Stimulated activated naive CD4-positive, alpha-beta T cell treated with Interleukin-2 at 50 U/mL for 16 hours (primary cell): ENCODE measurements around the gene IGSF5.
"Not testable (repeated sequence)": the region's sequence is repeated elsewhere in the genome, so short reads cannot be mapped to it uniquely, and the experiment has no call there.

ENCODE experiments used
- DNase-seq: peaks from one replicate; lab custom pipeline; 2025; lab: John Stamatoyannopoulos, UW

Gene IGSF5

GRCh38 chr21:39739531-39739930 is 5.5 kb upstream of the IGSF5 start:
- DNase-seq = not testable (repeated sequence)

GRCh38 chr21:39742561-39742960 is 2.4 kb upstream of the IGSF5 start:
- not testable (repeated sequence) for DNase-seq

GRCh38 chr21:39745332-39745731 is 349 bp downstream of the IGSF5 start:
- DNase-seq = not testable (repeated sequence)

- DNase-seq = no peak
These were observed 5.7 kb downstream of the IGSF5 start for GRCh38 chr21:39750670-39751069.

GRCh38 chr21:39754811-39755210 is 9.8 kb downstream of the IGSF5 start:
- no peak for DNase-seq

GRCh38 chr21:39756285-39756684 is 11.3 kb downstream of the IGSF5 start:
- no peak for DNase-seq

GRCh38 chr21:39763272-39763970 is 18.4 kb downstream of the IGSF5 start:
- DNase-seq = no peak

GRCh38 chr21:39774227-39774626 is 29.2 kb downstream of the IGSF5 start:
- no peak for DNase-seq

GRCh38 chr21:39775816-39776215 is 30.8 kb downstream of the IGSF5 start:
- DNase-seq = no peak

- no peak for DNase-seq
These were observed 31.6 kb downstream of the IGSF5 start for GRCh38 chr21:39776589-39776988.

GRCh38 chr21:39781331-39781730 is 36.3 kb downstream of the IGSF5 start:
- no peak for DNase-seq

GRCh38 chr21:39788383-39788782 is 43.4 kb downstream of the IGSF5 start:
- DNase-seq = no peak

- DNase-seq = no peak
These were observed 51.5 kb downstream of the IGSF5 start for GRCh38 chr21:39796466-39796865.

- no peak for DNase-seq
These were observed 54.2 kb downstream of the IGSF5 start for GRCh38 chr21:39799178-39799577.

- no peak for DNase-seq
These were observed 55.3 kb downstream of the IGSF5 start for GRCh38 chr21:39800311-39800710.

- DNase-seq = no peak
These were observed 57.2 kb downstream of the IGSF5 start for GRCh38 chr21:39802217-39802616.

GRCh38 chr21:39803393-39803792 is 58.4 kb downstream of the IGSF5 start:
- no peak for DNase-seq

GRCh38 chr21:39804240-39804639 is 59.3 kb downstream of the IGSF5 start:
- DNase-seq = no peak

GRCh38 chr21:39805983-39806382 is 61.0 kb downstream of the IGSF5 start:
- no peak for DNase-seq

GRCh38 chr21:39807738-39808137 is 62.8 kb downstream of the IGSF5 start:
- no peak for DNase-seq

- no peak for DNase-seq
These were observed 65.0 kb downstream of the IGSF5 start for GRCh38 chr21:39809936-39810335.

GRCh38 chr21:39812983-39813382 is 68.0 kb downstream of the IGSF5 start:
- no peak for DNase-seq

GRCh38 chr21:39818557-39818956 is 73.6 kb downstream of the IGSF5 start:
- no peak for DNase-seq

- no peak for DNase-seq
These were observed 77.1 kb downstream of the IGSF5 start for GRCh38 chr21:39822042-39822441.
